ENCODE data around the gene SEMA3B.

- TF ChIP-seq CTCF (IDR thresholded peaks at IDR 0.05; ENCODE audit: low read depth, low read length, poor library complexity, severe bottlenecking) (no peak), EZH2phosphoT487 (IDR thresholded peaks at IDR 0.05; ENCODE audit: borderline replicate concordance, low read length) (no peak)
These were observed 9.9 kb downstream of the SEMA3B start, which contains the start of gene LSMEM2 for GRCh38 chr3:50278880-50279224.
